ENCODE data around the gene KCNIP1. TPM values are rescaled to one million over a fixed set of nuclear protein-coding genes. Genes with fewer than 3 reads are reported as not detected.

The KCNIP1 gene
- polyA plus RNA-seq, 3 donors, result not detected

DNA sequence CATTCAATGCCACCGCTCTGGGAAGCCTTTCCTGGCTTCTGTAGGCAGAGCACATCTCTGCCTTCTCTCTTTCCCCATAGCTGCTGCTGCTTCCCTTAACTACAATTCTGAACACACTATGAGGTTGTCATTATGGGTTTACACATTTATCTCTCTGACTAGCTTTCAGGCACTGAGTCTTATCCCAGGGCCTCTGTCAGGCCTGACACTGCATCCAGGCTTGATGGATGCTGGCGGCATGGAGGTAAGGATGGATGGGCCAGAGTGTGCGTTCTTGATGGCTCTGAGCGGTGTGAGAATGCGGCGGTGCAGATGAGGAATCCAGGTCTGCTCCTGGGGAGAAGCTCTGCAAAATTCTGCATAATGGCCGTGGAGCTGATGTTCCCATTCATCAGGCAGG lies 6.3 kb downstream of the KCNIP1 start:
- Mint-ChIP-seq H3K4me1 (peaks cover 13% of the 10 kb centered on the region), H3K27ac (no peak overlapping the region), H3K4me3 (no peak overlapping the region), H3K9me3 (peaks cover 0 to 1% (median 0%) of the 10 kb centered on the region in 7 donors), H3K27me3 (ENCODE audit: low read depth in 3 of 3) (peaks cover 13 to 25% (median 14%) of the 10 kb centered on the region in 3 donors), H3K36me3 (peaks cover 0 to 1% of the 10 kb centered on the region in 2 donors)
- no peak for DNase-seq
- intact Hi-C loops (cut with micrococcal nuclease), result no loop called here
- TF ChIP-seq, protein P1, sequence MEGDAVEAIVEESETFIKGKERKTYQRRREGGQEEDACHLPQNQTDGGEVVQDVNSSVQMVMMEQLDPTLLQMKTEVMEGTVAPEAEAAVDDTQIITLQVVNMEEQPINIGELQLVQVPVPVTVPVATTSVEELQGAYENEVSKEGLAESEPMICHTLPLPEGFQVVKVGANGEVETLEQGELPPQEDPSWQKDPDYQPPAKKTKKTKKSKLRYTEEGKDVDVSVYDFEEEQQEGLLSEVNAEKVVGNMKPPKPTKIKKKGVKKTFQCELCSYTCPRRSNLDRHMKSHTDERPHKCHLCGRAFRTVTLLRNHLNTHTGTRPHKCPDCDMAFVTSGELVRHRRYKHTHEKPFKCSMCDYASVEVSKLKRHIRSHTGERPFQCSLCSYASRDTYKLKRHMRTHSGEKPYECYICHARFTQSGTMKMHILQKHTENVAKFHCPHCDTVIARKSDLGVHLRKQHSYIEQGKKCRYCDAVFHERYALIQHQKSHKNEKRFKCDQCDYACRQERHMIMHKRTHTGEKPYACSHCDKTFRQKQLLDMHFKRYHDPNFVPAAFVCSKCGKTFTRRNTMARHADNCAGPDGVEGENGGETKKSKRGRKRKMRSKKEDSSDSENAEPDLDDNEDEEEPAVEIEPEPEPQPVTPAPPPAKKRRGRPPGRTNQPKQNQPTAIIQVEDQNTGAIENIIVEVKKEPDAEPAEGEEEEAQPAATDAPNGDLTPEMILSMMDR (IDR thresholded peaks at IDR 0.05), result no peak
- Histone ChIP-seq H2AFZ (ENCODE audit: insufficient read depth, low read depth, low read length, poor library complexity, severe bottlenecking) (no peak overlapping the region), H3K79me2 (ENCODE audit: insufficient read depth, low read length) (no peaks in the 10 kb centered on the region), H3K9ac (ENCODE audit: insufficient read depth, low read length, poor library complexity, severe bottlenecking) (no peak overlapping the region), H3K4me1 (ENCODE audit: control insufficient read depth in 1 of 2, insufficient read depth in 2 of 2, low read length in 2 of 2) (peaks cover 11 to 19% of the 10 kb centered on the region in 2 donors), H3K36me3 (replicated peaks in 1 of 2; ENCODE audit: control insufficient read depth in 1 of 2, insufficient read depth in 2 of 2, low read length in 2 of 2) (no peaks in the 10 kb centered on the region), H3K27me3 (ENCODE audit: control insufficient read depth in 2 of 2, insufficient read depth in 2 of 2, low read length in 2 of 2) (peaks cover 3 to 8% of the 10 kb centered on the region in 2 donors), H3K9me3 (replicated peaks in 1 of 2; ENCODE audit: control insufficient read depth in 1 of 2, insufficient read depth in 1 of 2, low read length in 2 of 2) (no peaks in the 10 kb centered on the region), H4K20me1 (ENCODE audit: insufficient read depth, low read length) (no peaks in the 10 kb centered on the region), H3K27ac (ENCODE audit: low read depth in 1 of 2, low read length in 2 of 2) (no peak overlapping the region), H3K4me3 (replicated peaks in 1 of 3; ENCODE audit: low read depth in 2 of 3, low read length in 3 of 3) (no peak overlapping the region), H3K4me2 (replicated peaks; ENCODE audit: extremely low read depth, low read length, poor library complexity, severe bottlenecking) (no peak overlapping the region)
- WGBS (ENCODE audit: insufficient coverage), result 100% methylated on average over 5 of the region's 7 CpGs

DNA sequence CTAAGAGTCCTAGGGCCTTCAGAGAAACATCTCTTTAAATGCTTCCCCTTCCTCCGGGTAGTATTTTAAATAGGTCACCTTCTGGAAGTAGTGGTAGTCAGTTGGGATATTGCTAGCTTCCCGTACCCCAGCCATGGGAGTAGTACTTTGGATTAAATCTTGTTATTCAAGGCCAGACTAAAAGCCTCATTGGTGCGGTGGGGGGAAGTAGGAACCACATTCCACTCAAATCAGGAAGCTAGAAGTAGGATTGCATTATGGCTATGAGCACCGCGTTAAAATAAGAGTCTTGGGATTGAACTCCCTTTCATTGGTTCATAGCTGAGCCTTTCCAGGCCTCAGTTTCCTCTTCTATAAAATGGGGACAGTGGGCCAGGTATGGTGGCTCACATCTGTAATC lies 6.7 kb downstream of the KCNIP1 start:
- peaks cover 0 to 1% (median 0%) of the 10 kb centered on the region in 7 donors for H3K9me3 Mint-ChIP-seq
- Histone ChIP-seq H2AFZ (ENCODE audit: insufficient read depth, low read depth, low read length, poor library complexity, severe bottlenecking) (no peak overlapping the region), H3K79me2 (ENCODE audit: insufficient read depth, low read length) (no peaks in the 10 kb centered on the region), H3K27me3 (ENCODE audit: control insufficient read depth in 2 of 2, insufficient read depth in 2 of 2, low read length in 2 of 2) (peaks cover 1 to 3% of the 10 kb centered on the region in 2 donors), H3K27ac (ENCODE audit: low read depth in 1 of 2, low read length in 2 of 2) (no peak overlapping the region), H3K9ac (ENCODE audit: insufficient read depth, low read length, poor library complexity, severe bottlenecking) (no peak overlapping the region), H3K9me3 (replicated peaks in 1 of 2; ENCODE audit: control insufficient read depth in 1 of 2, insufficient read depth in 1 of 2, low read length in 2 of 2) (no peaks in the 10 kb centered on the region), H3K36me3 (replicated peaks in 1 of 2; ENCODE audit: control insufficient read depth in 1 of 2, insufficient read depth in 2 of 2, low read length in 2 of 2) (no peaks in the 10 kb centered on the region), H3K4me1 (ENCODE audit: control insufficient read depth in 1 of 2, insufficient read depth in 2 of 2, low read length in 2 of 2) (peaks cover 11 to 19% of the 10 kb centered on the region in 2 donors), H3K4me3 (replicated peaks in 1 of 3; ENCODE audit: low read depth in 2 of 3, low read length in 3 of 3) (no peak overlapping the region), H3K4me2 (replicated peaks; ENCODE audit: extremely low read depth, low read length, poor library complexity, severe bottlenecking) (no peak overlapping the region), H4K20me1 (ENCODE audit: insufficient read depth, low read length) (no peaks in the 10 kb centered on the region)
- H3K4me3 Mint-ChIP-seq, result no peak overlapping the region
- no CpG with 5 or more reads among the region's 5 CpGs for WGBS (ENCODE audit: insufficient coverage)
- H3K27ac Mint-ChIP-seq, result peak overlapping the region in 1 of 7 donors; percentile 64
- H3K27me3 Mint-ChIP-seq (ENCODE audit: low read depth in 3 of 3), result peaks cover 9 to 20% (median 9%) of the 10 kb centered on the region in 3 donors
- H3K4me1 Mint-ChIP-seq, result peaks cover 13% of the 10 kb centered on the region
- H3K36me3 Mint-ChIP-seq, result no peaks in the 10 kb centered on the region
- intact Hi-C loops (cut with micrococcal nuclease), result no loop called here
- TF ChIP-seq, protein P1 (IDR thresholded peaks at IDR 0.05), result no peak
- DNase-seq, result peak in 2 of 3 donors; percentile 21 to 22
